Measurements from ENCODE around the gene CHSY1.

CHSY1 gene

GRCh38 chr15:101182215-101182614 is 69.6 kb downstream of the CHSY1 start:
- no peak overlapping the region for H3K27ac ChIP-seq
- TF ChIP-seq CTCF (conservative IDR thresholded peaks at IDR 0.05): no peak

GRCh38 chr15:101181349-101181748 is 70.5 kb downstream of the CHSY1 start:
- TF ChIP-seq CTCF (conservative IDR thresholded peaks at IDR 0.05): no peak
- H3K27ac ChIP-seq: no peak overlapping the region

- no peak for TF ChIP-seq CTCF (conservative IDR thresholded peaks at IDR 0.05)
- no peak overlapping the region for H3K27ac ChIP-seq
Observed at GRCh38 chr15:101180620-101181307, 71.1 kb downstream of the CHSY1 start.

- no peak overlapping the region for H3K27ac ChIP-seq
- TF ChIP-seq CTCF (conservative IDR thresholded peaks at IDR 0.05): no peak
Observed at GRCh38 chr15:101179341-101180153, 72.3 kb downstream of the CHSY1 start.

- no peak overlapping the region for H3K27ac ChIP-seq
- TF ChIP-seq CTCF (conservative IDR thresholded peaks at IDR 0.05): no peak
Observed at GRCh38 chr15:101178931-101179330, 72.9 kb downstream of the CHSY1 start.

GRCh38 chr15:101178479-101178878 is 73.4 kb downstream of the CHSY1 start:
- no peak for TF ChIP-seq CTCF (conservative IDR thresholded peaks at IDR 0.05)
- no peak overlapping the region for H3K27ac ChIP-seq

- no peak overlapping the region for H3K27ac ChIP-seq
- TF ChIP-seq CTCF (conservative IDR thresholded peaks at IDR 0.05): no peak
Observed at GRCh38 chr15:101177866-101178265, 74.0 kb downstream of the CHSY1 start.
